HepG2 (cell line): ENCODE data around the gene NFATC1. TPM values are rescaled to one million over a fixed set of nuclear protein-coding genes. Genes with fewer than 3 reads are reported as not detected.
A peak's percentile ranks its signal among the peaks of the same experiment; 100 is the strongest.

Source experiments
- ATAC-seq: fragments of 200-7000 bp; cut with Tn5 transposase; 3 replicates; pipeline ENCODE4 v1.9.1; 2020; ENCODE audit warnings: mild to moderate bottlenecking, moderate library complexity
- BruUV-seq: library from RNA; stranded (reverse); fragments of 400-500 nt; replicated peaks from 2 replicates; lab custom pipeline; 2021; lab: Mats Ljungman, UMichigan
- CTCF ChIA-PET: fragments of 300-600 bp; formaldehyde crosslinking; extraction: SDS; loops from one replicate; lab custom pipeline; 2021; ENCODE audit warnings: low total read pairs, inconsistent platforms, low intra/inter-chr PET ratio; lab: Yijun Ruan, JAX
- POLR2A ChIA-PET: fragments of 350-600 bp; sonication (Branson Sonifier 250); formaldehyde crosslinking; loops from one replicate; lab custom pipeline; 2020; ENCODE audit warnings: antibody characterized with exemption, inconsistent platforms; lab: Yijun Ruan, JAX
- DNase-seq: peaks from one replicate; pipeline ENCODE4 v3.0.0-alpha.2; 2015; ENCODE audit warnings: low spot score
- FAIRE-seq: peaks from 3 replicates; lab custom pipeline; 2011; peaks lifted over from hg19 to GRCh38; lab: Jason Lieb, UNC
- H2AFZ ChIP-seq: one replicate; pipeline ENCODE4 v1.6.1; 2011; ENCODE audit warnings: low read length, inconsistent platforms
- H3K27ac ChIP-seq: fragments of 300-600 bp; 3 replicates; pipeline ENCODE4 v1.8.0; 2011; ENCODE audit warnings: mixed run types, mild to moderate bottlenecking, mixed read lengths, low read length, inconsistent platforms; ENCODE audit not compliant: insufficient read depth; ENCODE audit errors: extremely low read length
- H3K27me3 ChIP-seq, 2 experiments: fragments of 200-600 bp in 1 of 2; 2 replicates in 1 of 2; 3 replicates in 1 of 2; pipeline versions ENCODE4 v1.6.0 to v1.8.0; 2011; ENCODE audit warnings: low read length in 2 of 2, mild to moderate bottlenecking in 2 of 2, moderate library complexity in 2 of 2, inconsistent platforms in 1 of 2; ENCODE audit not compliant: insufficient read depth in 2 of 2, control insufficient read depth in 1 of 2
- H3K36me3 ChIP-seq, 2 experiments: fragments of 200-600 bp in 1 of 2; replicated peaks in 1 of 2; 2 replicates in 1 of 2; 3 replicates in 1 of 2; pipeline versions ENCODE4 v1.5.1 to v1.8.0; 2011; ENCODE audit warnings: low read length in 2 of 2, inconsistent platforms in 1 of 2; ENCODE audit not compliant: insufficient read depth in 2 of 2, control insufficient read depth in 1 of 2
- H3K4me1 ChIP-seq: 2 replicates; pipeline ENCODE4 v1.5.1; 2012; ENCODE audit warnings: low read length, inconsistent platforms; ENCODE audit not compliant: insufficient read depth
- H3K4me2 ChIP-seq: 2 replicates; pipeline ENCODE4 v1.6.0; 2011; ENCODE audit warnings: low read depth, low read length, inconsistent platforms
- H3K4me3 ChIP-seq, 3 experiments: fragments of 200-600 bp in 1 of 3; sonication (generic), shearing (Covaris generic) in 1 of 3; replicated peaks in 1 of 3; 2 replicates each; pipeline ENCODE4 v1.5.1; 2011 to 2016; ENCODE audit warnings: low read length in 3 of 3, inconsistent platforms in 2 of 3, low read depth in 2 of 3, mild to moderate bottlenecking in 2 of 3, control low read depth in 1 of 3, mixed read lengths in 1 of 3; ENCODE audit not compliant: insufficient read depth in 1 of 3
- H3K79me2 ChIP-seq: one replicate; pipeline ENCODE4 v1.6.1; 2011; ENCODE audit warnings: low read length, inconsistent platforms; ENCODE audit not compliant: insufficient read depth
- H3K9ac ChIP-seq: 2 replicates; pipeline ENCODE4 v1.6.0; 2011; ENCODE audit warnings: mild to moderate bottlenecking, low read depth, low read length, inconsistent platforms; ENCODE audit not compliant: insufficient read depth
- H3K9me3 ChIP-seq: 2 replicates; pipeline ENCODE4 v1.5.1; 2012; ENCODE audit warnings: mild to moderate bottlenecking, low read length
- H4K20me1 ChIP-seq: 2 replicates; pipeline ENCODE4 v1.6.0; 2011; ENCODE audit warnings: inconsistent platforms, mild to moderate bottlenecking, low read length, moderate library complexity; ENCODE audit not compliant: insufficient read depth
- CAMTA2 ChIP-seq: sonication (generic); formaldehyde crosslinking; IDR thresholded peaks from 2 replicates; pipeline ENCODE4 v1.4.0; 2020; ENCODE audit warnings: mild to moderate bottlenecking, missing genetic modification reagents, borderline replicate concordance
- CHD2 ChIP-seq: IDR thresholded peaks from 2 replicates; pipeline ENCODE4 v1.6.1; 2011; ENCODE audit warnings: low read depth, low read length, improper control_type of control experiment
- GABPA ChIP-seq, 2 experiments: IDR thresholded peaks; 2 replicates each; pipeline ENCODE4 v1.6.1; 2011 to 2016; ENCODE audit warnings: low read depth in 2 of 2, low read length in 1 of 2, missing biosample characterization in 1 of 2, missing genetic modification characterization in 1 of 2
- GATAD2A ChIP-seq: IDR thresholded peaks from 2 replicates; pipeline ENCODE4 v1.6.1; 2016
- XBP1 ChIP-seq: sonication (generic); formaldehyde crosslinking; IDR thresholded peaks from 2 replicates; pipeline ENCODE4 v1.5.0; 2020; ENCODE audit warnings: missing genetic modification reagents
- ZBTB1 ChIP-seq: sonication (generic); formaldehyde crosslinking; IDR thresholded peaks from 2 replicates; pipeline ENCODE4 v1.4.0; 2020; ENCODE audit warnings: missing genetic modification reagents, borderline replicate concordance
- ZFX ChIP-seq: sonication (generic); formaldehyde crosslinking; IDR thresholded peaks from 2 replicates; pipeline ENCODE4 v1.4.0; 2020; ENCODE audit warnings: mild to moderate bottlenecking, low read depth, missing genetic modification reagents, moderate library complexity
- ZNF282 ChIP-seq: fragments of 450-650 bp; IDR thresholded peaks from 2 replicates; pipeline ENCODE4 v1.6.1; 2018; ENCODE audit not compliant: partially characterized antibody
- ZNF556 ChIP-seq: sonication (generic); formaldehyde crosslinking; IDR thresholded peaks from 2 replicates; pipeline ENCODE4 v1.4.0; 2020; ENCODE audit warnings: mild to moderate bottlenecking, missing genetic modification reagents, borderline replicate concordance
- ZNF891 ChIP-seq: sonication (generic); formaldehyde crosslinking; IDR thresholded peaks from 2 replicates; pipeline ENCODE4 v1.5.0; 2020; ENCODE audit warnings: mild to moderate bottlenecking, missing genetic modification reagents
- WGBS: methylation state at CpG from one replicate; pipeline ENCODE4 v1.1.6; 2017; ENCODE audit warnings: low lambda C conversion rate; 5-methylcytosine and 5-hydroxymethylcytosine counted together
- in situ Hi-C: cut with HindIII; loops from 2 replicates; pipeline ENCODE4 v1.10.0; 2017; ENCODE audit warnings: low pct_unique_long_range_greater_than_20kb; ENCODE audit not compliant: extremely low pct_ligation_motif_present
- intact Hi-C: fragments of 100-400 bp; cut with micrococcal nuclease; formaldehyde crosslinking; loops from one replicate; pipeline ENCODE4 v1.10.0; 2022; ENCODE audit not compliant: unreplicated experiment
- polyA plus RNA-seq, 8 experiments: library from polyadenylated mRNA; depleted of rRNA in 3 of 8; stranded (reverse) in 7 of 8; unstranded in 1 of 8; fragments of >200 nt; fragmentation: Illumina TruSeq in 4 of 8; extraction: Trizol in 4 of 8; gene quantifications; 2 replicates each; pipeline versions ENCODE4 v1.2.1 to v1.2.3, GENCODE V29; 2011 to 2016; ENCODE audit warnings: low read depth in 4 of 8, missing spikeins in 1 of 8, mixed read lengths in 1 of 8; ENCODE audit not compliant: insufficient read depth in 1 of 8
- total RNA-seq, 5 experiments: library from RNA; depleted of rRNA; stranded (reverse); fragments of >200 nt; fragmentation: Illumina TruSeq; extraction: Trizol; gene quantifications; 2 replicates each; pipeline ENCODE4 v1.2.3, GENCODE V29; 2016; ENCODE audit warnings: low read depth in 1 of 5

The NFATC1 gene
- total and polyA plus RNA-seq, 2 of the 13 experiments (the other 11 are each of a cell fraction or from before 2014, with no cell fraction given), result not detected

DNA sequence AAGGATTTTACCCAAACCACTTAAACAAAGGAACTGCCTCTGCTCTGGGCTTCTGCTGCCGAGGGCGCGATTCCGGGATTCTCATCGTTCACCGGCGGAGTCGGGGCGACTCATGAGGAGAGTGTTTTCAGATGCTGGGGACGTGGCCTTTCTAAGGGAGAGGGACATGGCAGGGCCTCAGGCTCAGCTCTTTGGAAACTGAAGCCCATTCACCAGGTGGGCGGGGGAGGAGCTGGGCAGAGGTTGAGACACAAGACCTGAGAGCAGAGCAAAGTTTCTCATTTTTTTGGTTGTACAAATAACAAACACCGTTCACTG lies 29.8 kb downstream of the NFATC1 start:
- BruUV-seq, result no TSS peak
- intact Hi-C loops (no loop called here), in situ Hi-C loops (no loop called here)
- H3K4me1 ChIP-seq, result no peaks in the 10 kb centered on the region
- DNase-seq (no peak), ATAC-seq (peak; percentile 29; the same call in 1 of the 3 replicates), FAIRE-seq (no peak)
- no peaks in the 10 kb centered on the region for H3K79me2 ChIP-seq
- WGBS, result 28% methylated on average over 12 of the region's 12 CpGs
- ChIA-PET POLR2A (no interaction called here), CTCF (no interaction called here)
- no peak overlapping the region for H3K9ac ChIP-seq
- no peak overlapping the region for H2AFZ ChIP-seq
- TF ChIP-seq GATAD2A (CRISPR knock-in tag), result no peak
- TF ChIP-seq GABPA (IDR thresholded peaks at IDR 0.05; ENCODE audit: low read depth, low read length), result no peak
- no peak for TF ChIP-seq GABPA (CRISPR knock-in tag; IDR thresholded peaks at IDR 0.05; ENCODE audit: low read depth)
- TF ChIP-seq CHD2, result no peak
- TF ChIP-seq ZNF556 (CRISPR knock-in tag), result no peak
- no peak for TF ChIP-seq ZBTB1 (CRISPR knock-in tag)
- TF ChIP-seq XBP1 (CRISPR knock-in tag), result no peak
- TF ChIP-seq CAMTA2, result no peak
- no peak for TF ChIP-seq ZFX
- no peak for TF ChIP-seq ZNF891 (CRISPR knock-in tag)
- no peak for TF ChIP-seq ZNF282
- H3K4me3 ChIP-seq, result no peak overlapping the region
- H3K36me3 ChIP-seq, result no peaks in the 10 kb centered on the region
- H3K27me3 ChIP-seq, result peaks cover 19 to 72% of the 10 kb centered on the region in 2 experiments; a peak in 4 of 5 replicates
- H4K20me1 ChIP-seq, result 0 out of 2 replicates have a peak, but pooled peaks cover 2% of the 10 kb centered on the region
- H3K9me3 ChIP-seq, result no peaks in the 10 kb centered on the region
- H3K27ac ChIP-seq, result no peak overlapping the region
- no peak overlapping the region for H3K4me2 ChIP-seq
